HL-60 (cell line): ENCODE data around the gene FRZB.

Experiments
- DNase-seq, 2 experiments: peaks; one replicate each; pipeline ENCODE4 v3.0.0-alpha.2; 2010 to 2020; ENCODE audit warnings: low read depth in 1 of 2, low spot score in 1 of 2
- H3K27ac ChIP-seq: fragments of 250-450 bp; sonication (Bioruptor Pico); replicated peaks from 2 replicates; pipeline ENCODE4 v1.5.1; 2020; ENCODE audit warnings: mild to moderate bottlenecking, moderate library complexity
- H3K27me3 ChIP-seq: fragments of 250-450 bp; sonication (Bioruptor Pico); 2 replicates; pipeline ENCODE4 v1.5.1; 2021; ENCODE audit warnings: mild to moderate bottlenecking, moderate library complexity; ENCODE audit not compliant: insufficient read depth, poor library complexity, severe bottlenecking
- H3K4me3 ChIP-seq: replicated peaks from 2 replicates; pipeline ENCODE4 v1.5.1; 2011; ENCODE audit warnings: mild to moderate bottlenecking, control low read depth, low read length; ENCODE audit not compliant: insufficient read depth
- CTCF ChIP-seq: IDR thresholded peaks from one replicate; pipeline ENCODE4 v1.5.1; 2011; ENCODE audit warnings: low read length, control low read depth, inconsistent platforms; ENCODE audit not compliant: insufficient read depth
- GABPA ChIP-seq: IDR thresholded peaks from 2 replicates; pipeline ENCODE4 v1.6.1; 2012; ENCODE audit warnings: low read depth
- POLR2AphosphoS5 ChIP-seq: IDR thresholded peaks from 2 replicates; pipeline ENCODE4 v1.6.1; 2012; ENCODE audit warnings: low read depth
- REST ChIP-seq: IDR thresholded peaks from 2 replicates; pipeline ENCODE4 v1.6.1; 2012; ENCODE audit warnings: low read depth; ENCODE audit not compliant: insufficient replicate concordance
- SPI1 ChIP-seq: IDR thresholded peaks from 2 replicates; pipeline ENCODE4 v1.6.1; 2012; ENCODE audit warnings: low read depth, mild to moderate bottlenecking, borderline replicate concordance

FRZB gene

GRCh38 chr2:182819412-182819811 lies 47.0 kb downstream of the FRZB start:
- DNase-seq = no peak
- Histone ChIP-seq H3K4me3 (no peak overlapping the region), H3K27me3 (no peaks in the 10 kb centered on the region), H3K27ac (no peak overlapping the region)
- no peak for TF ChIP-seq SPI1
- no peak for TF ChIP-seq REST
- no peak for TF ChIP-seq GABPA
- no peak for TF ChIP-seq CTCF
- TF ChIP-seq POLR2AphosphoS5 = no peak

GRCh38 chr2:182818925-182819324 lies 47.5 kb downstream of the FRZB start:
- no peak overlapping the region for H3K27ac ChIP-seq
- no peak overlapping the region for H3K4me3 ChIP-seq
- DNase-seq = no peak
- no peaks in the 10 kb centered on the region for H3K27me3 ChIP-seq
- no peak for TF ChIP-seq POLR2AphosphoS5
- no peak for TF ChIP-seq SPI1
- TF ChIP-seq REST = no peak
- TF ChIP-seq CTCF = no peak
- no peak for TF ChIP-seq GABPA

- DNase-seq = no peak
Observed at GRCh38 chr2:182818501-182818900, 47.9 kb downstream of the FRZB start.

More at GRCh38 chr2:182818501-182818900, 47.9 kb downstream of the FRZB start:
- Histone ChIP-seq H3K27ac (no peak overlapping the region), H3K4me3 (no peak overlapping the region), H3K27me3 (no peaks in the 10 kb centered on the region)
- TF ChIP-seq CTCF (no peak), GABPA (no peak), REST (no peak), POLR2AphosphoS5 (no peak), SPI1 (no peak)
